Dedifferentiated amniotic fluid mesenchymal stem cell (primary cell): ENCODE results near the gene RNF144B.
"Not testable (repeated sequence)": the region's sequence is repeated elsewhere in the genome, so short reads cannot be mapped to it uniquely, and the experiment has no call there.

Experiments
- DNase-seq: peaks from one replicate; pipeline ENCODE4 v3.0.0-alpha.2; 2016; ENCODE audit errors: extremely low spot score

RNF144B gene

GRCh38 chr6:18409602-18410001, 22.5 kb downstream of the RNF144B start:
- not testable (repeated sequence) for DNase-seq

GRCh38 chr6:18410412-18410811, 23.3 kb downstream of the RNF144B start:
- no peak for DNase-seq

- no peak for DNase-seq
These were observed 24.9 kb downstream of the RNF144B start for GRCh38 chr6:18412068-18412467.

GRCh38 chr6:18412644-18413043, 25.5 kb downstream of the RNF144B start:
- peak; percentile 36 for DNase-seq

GRCh38 chr6:18413381-18413780, 26.2 kb downstream of the RNF144B start:
- DNase-seq, result no peak

GRCh38 chr6:18414116-18414515, 27.0 kb downstream of the RNF144B start:
- no peak for DNase-seq

- DNase-seq, result no peak
These were observed 28.1 kb downstream of the RNF144B start for GRCh38 chr6:18415207-18415606.

GRCh38 chr6:18415671-18416340, 28.7 kb downstream of the RNF144B start:
- peak; percentile 31 for DNase-seq

GRCh38 chr6:18416341-18416679, 29.2 kb downstream of the RNF144B start:
- no peak for DNase-seq

- DNase-seq, result no peak
These were observed 33.2 kb downstream of the RNF144B start for GRCh38 chr6:18420328-18420727.

GRCh38 chr6:18422136-18422535, 35.0 kb downstream of the RNF144B start:
- no peak for DNase-seq

GRCh38 chr6:18423426-18423825, 36.3 kb downstream of the RNF144B start:
- no peak for DNase-seq

- no peak for DNase-seq
These were observed 37.1 kb downstream of the RNF144B start for GRCh38 chr6:18424201-18424600.

GRCh38 chr6:18425218-18425617, 38.1 kb downstream of the RNF144B start:
- DNase-seq, result no peak

- DNase-seq, result no peak
These were observed 40.1 kb downstream of the RNF144B start for GRCh38 chr6:18427296-18427695.

GRCh38 chr6:18429655-18430297, 42.6 kb downstream of the RNF144B start:
- no peak for DNase-seq

- no peak for DNase-seq
These were observed 44.4 kb downstream of the RNF144B start for GRCh38 chr6:18431581-18431980.

- peak; percentile 36 for DNase-seq
These were observed 45.0 kb downstream of the RNF144B start for GRCh38 chr6:18432180-18432579.

GRCh38 chr6:18432619-18433018, 45.5 kb downstream of the RNF144B start:
- DNase-seq, result no peak

GRCh38 chr6:18433059-18433458, 45.9 kb downstream of the RNF144B start:
- DNase-seq, result no peak

GRCh38 chr6:18436341-18436740, 49.2 kb downstream of the RNF144B start:
- DNase-seq, result no peak

- no peak for DNase-seq
These were observed 52.4 kb downstream of the RNF144B start for GRCh38 chr6:18439581-18439980.

- no peak for DNase-seq
These were observed 54.3 kb downstream of the RNF144B start for GRCh38 chr6:18441251-18441979.
